PC-9 (cell line): Measurements from ENCODE around the gene KRTAP10-12. TPM values are rescaled to one million over a fixed set of nuclear protein-coding genes. Genes with fewer than 3 reads are reported as not detected.

Source experiments
- BruUV-seq: library from RNA; stranded (reverse); fragments of 400-500 nt; replicated peaks from 2 replicates; lab custom pipeline; 2021; lab: Mats Ljungman, UMichigan
- CTCF ChIA-PET: fragments of 300-600 bp; sonication (Branson Sonifier 250); formaldehyde crosslinking; loops from one replicate; lab custom pipeline; 2022; ENCODE audit warnings: antibody characterized with exemption; lab: Charles Lee
- POLR2A ChIA-PET: fragments of 300-600 bp; sonication (Branson Sonifier 250); formaldehyde crosslinking; loops from one replicate; lab custom pipeline; 2022; ENCODE audit warnings: antibody characterized with exemption; ENCODE audit not compliant: unreplicated experiment; lab: Charles Lee
- DNase-seq, 2 experiments: peaks; one replicate each; pipeline versions ENCODE4 v3.0.0 to v3.0.0-alpha.2; 2015 to 2022; ENCODE audit warnings: mixed read lengths in 1 of 2
- H2AFZ ChIP-seq: fragments of 200-600 bp; sonication (generic); 2 replicates; pipeline ENCODE4 v1.8.1; 2017; ENCODE audit warnings: antibody characterized with exemption
- H3F3A ChIP-seq: fragments of 200-600 bp; sonication (generic); 2 replicates; pipeline ENCODE4 v1.8.1; 2017; ENCODE audit warnings: antibody characterized with exemption, mild to moderate bottlenecking, low read depth; ENCODE audit not compliant: insufficient read depth
- H3K27ac ChIP-seq: fragments of 200-600 bp; sonication (generic); 2 replicates; pipeline ENCODE4 v1.6.1; 2016; ENCODE audit warnings: mixed run types
- H3K27me3 ChIP-seq: fragments of 200-600 bp; sonication (generic); 2 replicates; pipeline ENCODE4 v1.6.1; 2016; ENCODE audit warnings: low read depth, mixed run types; ENCODE audit not compliant: insufficient read depth
- H3K36me3 ChIP-seq: fragments of 200-600 bp; sonication (generic); 2 replicates; pipeline ENCODE4 v1.6.1; 2016; ENCODE audit warnings: low read depth, mixed run types
- H3K4me1 ChIP-seq: fragments of 200-600 bp; sonication (generic); replicated peaks from 2 replicates; pipeline ENCODE4 v1.6.1; 2016; ENCODE audit warnings: mixed run types; ENCODE audit not compliant: insufficient read depth
- H3K4me2 ChIP-seq: fragments of 200-600 bp; sonication (generic); 2 replicates; pipeline ENCODE4 v1.6.1; 2017; ENCODE audit warnings: mixed run types
- H3K4me3 ChIP-seq: fragments of 200-600 bp; sonication (generic); 2 replicates; pipeline ENCODE4 v1.6.1; 2016; ENCODE audit warnings: mixed run types
- H3K79me2 ChIP-seq: fragments of 200-600 bp; sonication (generic); 2 replicates; pipeline ENCODE4 v1.6.1; 2017; ENCODE audit warnings: low read depth, mixed run types
- H3K9me2 ChIP-seq: fragments of 200-600 bp; sonication (generic); 2 replicates; pipeline ENCODE4 v1.8.1; 2017; ENCODE audit warnings: mild to moderate bottlenecking; ENCODE audit not compliant: insufficient read depth
- H3K9me3 ChIP-seq: fragments of 200-600 bp; sonication (generic); 2 replicates; pipeline ENCODE4 v1.8.1; 2016; ENCODE audit warnings: low read depth; ENCODE audit not compliant: insufficient read depth
- H4K20me1 ChIP-seq: fragments of 200-600 bp; sonication (generic); 2 replicates; pipeline ENCODE4 v1.8.1; 2017; ENCODE audit not compliant: insufficient read depth
- CTCF ChIP-seq: fragments of 200-600 bp; sonication (generic); conservative IDR thresholded peaks from 2 replicates; pipeline ENCODE4 v1.6.1; 2017; ENCODE audit warnings: mixed run types, antibody characterized with exemption, mild to moderate bottlenecking, moderate library complexity
- EZH2 ChIP-seq: fragments of 200-600 bp; sonication (generic); IDR thresholded peaks from 2 replicates; pipeline ENCODE4 v1.8.0; 2017; ENCODE audit warnings: antibody characterized with exemption, low read depth
- intact Hi-C: fragments of 100-400 bp; cut with micrococcal nuclease; formaldehyde crosslinking; loops from one replicate; pipeline ENCODE4 v1.10.0; 2022; ENCODE audit not compliant: unreplicated experiment
- total RNA-seq: library from RNA; stranded (reverse); gene quantifications from 2 replicates; pipeline ENCODE4 v1.2.3, GENCODE V29; 2021

KRTAP10-12 gene
- total RNA-seq, 1 experiment from 2014 or later = not detected

- Histone ChIP-seq H3K9me3 (no peaks in the 10 kb centered on the region), H3K79me2 (no peaks in the 10 kb centered on the region), H3K27me3 (peaks cover 61% of the 10 kb centered on the region), H2AFZ (no peak overlapping the region), H3K4me1 (no peaks in the 10 kb centered on the region), H4K20me1 (no peaks in the 10 kb centered on the region), H3K4me2 (no peak overlapping the region), H3K36me3 (no peaks in the 10 kb centered on the region), H3K27ac (no peak overlapping the region), H3K4me3 (no peak overlapping the region), H3F3A (no peaks in the 10 kb centered on the region), H3K9me2 (no peaks in the 10 kb centered on the region)
- intact Hi-C loops = no loop called here
- ChIA-PET CTCF (interaction anchor here (0.7 kb wide), 1 partner anchor 56 kb away, joined by 3 read pairs; no protein-coding TSS in a partner anchor), POLR2A (no interaction called here)
- no peak for DNase-seq
- no TSS peak for BruUV-seq
- no peak for TF ChIP-seq CTCF
- TF ChIP-seq EZH2 = no peak
Observed at GRCh38 chr21:44708213-44708865, 11.4 kb downstream of the KRTAP10-12 start.

GRCh38 chr21:44708866-44709425, 12.0 kb downstream of the KRTAP10-12 start:
- H3K4me1 ChIP-seq = no peaks in the 10 kb centered on the region
- H3K4me2 ChIP-seq = no peak overlapping the region
- H3K9me3 ChIP-seq = no peaks in the 10 kb centered on the region
- no peak for DNase-seq
- ChIA-PET POLR2A (no interaction called here), CTCF (interaction anchor here (0.7 kb wide), 1 partner anchor 56 kb away, joined by 3 read pairs; no protein-coding TSS in a partner anchor)
- BruUV-seq = no TSS peak
- H3K79me2 ChIP-seq = no peaks in the 10 kb centered on the region
- H3K27me3 ChIP-seq = peaks cover 63% of the 10 kb centered on the region
- no peaks in the 10 kb centered on the region for H3F3A ChIP-seq
- no peaks in the 10 kb centered on the region for H3K9me2 ChIP-seq
- H2AFZ ChIP-seq = no peak overlapping the region
- intact Hi-C loops = no loop called here
- no peaks in the 10 kb centered on the region for H4K20me1 ChIP-seq
- no peak for TF ChIP-seq EZH2
- TF ChIP-seq CTCF = no peak
- H3K36me3 ChIP-seq = no peaks in the 10 kb centered on the region
- H3K27ac ChIP-seq = no peak overlapping the region
- H3K4me3 ChIP-seq = no peak overlapping the region

- BruUV-seq = no TSS peak
- Histone ChIP-seq H3K9me3 (no peaks in the 10 kb centered on the region), H2AFZ (no peak overlapping the region), H3K9me2 (no peaks in the 10 kb centered on the region), H3K36me3 (no peaks in the 10 kb centered on the region), H3K4me2 (no peak overlapping the region), H4K20me1 (no peaks in the 10 kb centered on the region), H3K27ac (no peak overlapping the region), H3K79me2 (no peaks in the 10 kb centered on the region), H3K4me3 (no peak overlapping the region), H3K27me3 (peaks cover 62% of the 10 kb centered on the region), H3K4me1 (no peaks in the 10 kb centered on the region), H3F3A (no peaks in the 10 kb centered on the region)
- POLR2A ChIA-PET = no interaction called here
- intact Hi-C loops = no loop called here
- CTCF ChIA-PET = no interaction called here
- TF ChIP-seq EZH2 (no peak), CTCF (no peak)
- DNase-seq = no peak
Observed at GRCh38 chr21:44709426-44710293, 12.7 kb downstream of the KRTAP10-12 start.
